HepG2 (cell line): ENCODE data around the gene CCDC158. TPM values are rescaled to one million over a fixed set of nuclear protein-coding genes. Genes with fewer than 3 reads are reported as not detected.

Experiments used
- EP300 ChIP-seq, 3 experiments: sonication (generic) in 1 of 3; formaldehyde crosslinking in 1 of 3; IDR thresholded peaks; 2 replicates each; pipeline versions ENCODE4 v1.5.1 to v1.6.1; 2011 to 2020; ENCODE audit warnings: low read depth in 2 of 3, low read length in 2 of 3, borderline replicate concordance in 1 of 3, improper control_type of control experiment in 1 of 3, mild to moderate bottlenecking in 1 of 3, missing genetic modification reagents in 1 of 3, moderate library complexity in 1 of 3
- FOSL1 ChIP-seq: sonication (generic); formaldehyde crosslinking; IDR thresholded peaks from 2 replicates; pipeline ENCODE4 v1.9.0; 2021; ENCODE audit warnings: missing genetic modification reagents, borderline replicate concordance
- HDAC2 ChIP-seq: sonication (generic); formaldehyde crosslinking; IDR thresholded peaks from 2 replicates; pipeline ENCODE4 v1.4.0; 2020; ENCODE audit warnings: missing genetic modification reagents
- IRX3 ChIP-seq: sonication (generic); formaldehyde crosslinking; IDR thresholded peaks from 2 replicates; pipeline ENCODE4 v1.8.1; 2023; ENCODE audit warnings: mild to moderate bottlenecking, low read depth, missing genetic modification reagents, borderline replicate concordance
- PHB2 ChIP-seq: fragments of 450-650 bp; IDR thresholded peaks from 2 replicates; pipeline ENCODE4 v1.6.1; 2018; ENCODE audit not compliant: partially characterized antibody
- SALL1 ChIP-seq: sonication (generic); formaldehyde crosslinking; IDR thresholded peaks from 2 replicates; pipeline ENCODE4 v1.8.0; 2022; ENCODE audit warnings: mild to moderate bottlenecking, missing genetic modification reagents
- SETDB1 ChIP-seq: sonication (generic); formaldehyde crosslinking; IDR thresholded peaks from 2 replicates; pipeline ENCODE4 v1.5.1; 2020; ENCODE audit warnings: missing genetic modification reagents, mild to moderate bottlenecking, borderline replicate concordance
- SMC3 ChIP-seq: IDR thresholded peaks from 2 replicates; pipeline ENCODE4 v1.6.1; 2011; ENCODE audit warnings: low read length, improper control_type of control experiment
- TAF15 ChIP-seq: fragments of 200-400 bp; formaldehyde crosslinking; IDR thresholded peaks from one replicate; pipeline ENCODE4 v1.6.1; 2018; ENCODE audit warnings: mild to moderate bottlenecking, low read depth, low read length; ENCODE audit not compliant: poor library complexity, severe bottlenecking
- U2AF1 ChIP-seq: fragments of 200-400 bp; formaldehyde crosslinking; optimal IDR thresholded peaks from 2 replicates; pipeline ENCODE3; 2017; ENCODE audit warnings: mild to moderate bottlenecking, low read depth, low read length
- ZFP62 ChIP-seq: sonication (generic); formaldehyde crosslinking; IDR thresholded peaks from 2 replicates; pipeline ENCODE4 v1.4.0; 2020; ENCODE audit warnings: missing genetic modification reagents
- ZFP82 ChIP-seq: sonication (generic); formaldehyde crosslinking; IDR thresholded peaks from 2 replicates; pipeline ENCODE4 v1.5.1; 2020; ENCODE audit warnings: mild to moderate bottlenecking, missing genetic modification reagents, borderline replicate concordance
- ZNF224 ChIP-seq: sonication (generic); formaldehyde crosslinking; IDR thresholded peaks from 2 replicates; pipeline ENCODE4 v1.5.0; 2020; ENCODE audit warnings: mild to moderate bottlenecking, missing genetic modification reagents
- ZNF33A ChIP-seq: sonication (generic); formaldehyde crosslinking; IDR thresholded peaks from 2 replicates; pipeline ENCODE4 v1.5.1; 2020; ENCODE audit warnings: missing genetic modification reagents, mild to moderate bottlenecking, moderate library complexity, borderline replicate concordance
- ZNF432 ChIP-seq: sonication (generic); formaldehyde crosslinking; IDR thresholded peaks from 2 replicates; pipeline ENCODE4 v1.5.0; 2020; ENCODE audit warnings: missing genetic modification reagents, mild to moderate bottlenecking, borderline replicate concordance
- ZNF660 ChIP-seq: sonication (generic); formaldehyde crosslinking; IDR thresholded peaks from 2 replicates; pipeline ENCODE4 v1.5.1; 2020; ENCODE audit warnings: mild to moderate bottlenecking, low read depth, missing genetic modification reagents, borderline replicate concordance
- ZNF674 ChIP-seq: sonication (generic); formaldehyde crosslinking; IDR thresholded peaks from 2 replicates; pipeline ENCODE4 v1.5.0; 2020; ENCODE audit warnings: low read depth, mild to moderate bottlenecking, missing genetic modification reagents
- ZNF772 ChIP-seq: sonication (generic); formaldehyde crosslinking; IDR thresholded peaks from 2 replicates; pipeline ENCODE4 v1.5.0; 2020; ENCODE audit warnings: mild to moderate bottlenecking, missing genetic modification reagents
- polyA plus RNA-seq, 8 experiments: library from polyadenylated mRNA; depleted of rRNA in 3 of 8; stranded (reverse) in 7 of 8; unstranded in 1 of 8; fragments of >200 nt; fragmentation: Illumina TruSeq in 4 of 8; extraction: Trizol in 4 of 8; gene quantifications; 2 replicates each; pipeline versions ENCODE4 v1.2.1 to v1.2.3, GENCODE V29; 2011 to 2016; ENCODE audit warnings: low read depth in 4 of 8, missing spikeins in 1 of 8, mixed read lengths in 1 of 8; ENCODE audit not compliant: insufficient read depth in 1 of 8
- total RNA-seq, 5 experiments: library from RNA; depleted of rRNA; stranded (reverse); fragments of >200 nt; fragmentation: Illumina TruSeq; extraction: Trizol; gene quantifications; 2 replicates each; pipeline ENCODE4 v1.2.3, GENCODE V29; 2016; ENCODE audit warnings: low read depth in 1 of 5
- TF ChIP-seq, protein P1 (sequence below): sonication (generic); formaldehyde crosslinking; IDR thresholded peaks from 2 replicates; pipeline ENCODE4 v1.8.1; 2023; ENCODE audit warnings: mild to moderate bottlenecking, missing genetic modification reagents, borderline replicate concordance
- TF ChIP-seq, protein P2 (sequence below): sonication (generic); formaldehyde crosslinking; IDR thresholded peaks from 2 replicates; pipeline ENCODE4 v1.4.0; 2020; ENCODE audit warnings: missing genetic modification reagents, borderline replicate concordance
- TF ChIP-seq, protein P3 (sequence below): sonication (generic); formaldehyde crosslinking; IDR thresholded peaks from 2 replicates; pipeline ENCODE4 v1.5.0; 2020; ENCODE audit warnings: missing genetic modification reagents
- TF ChIP-seq, protein P4 (sequence below): IDR thresholded peaks from 2 replicates; pipeline ENCODE4 v1.6.1; 2016; ENCODE audit warnings: low read depth, control low read depth
- TF ChIP-seq, protein P5 (sequence below): sonication (generic); formaldehyde crosslinking; IDR thresholded peaks from 2 replicates; pipeline ENCODE4 v1.4.0; 2020; ENCODE audit warnings: missing genetic modification reagents

Gene CCDC158
- total and polyA plus RNA-seq, 2 of the 13 experiments (the other 11 are each of a cell fraction or from before 2014, with no cell fraction given) = not detected

DNA sequence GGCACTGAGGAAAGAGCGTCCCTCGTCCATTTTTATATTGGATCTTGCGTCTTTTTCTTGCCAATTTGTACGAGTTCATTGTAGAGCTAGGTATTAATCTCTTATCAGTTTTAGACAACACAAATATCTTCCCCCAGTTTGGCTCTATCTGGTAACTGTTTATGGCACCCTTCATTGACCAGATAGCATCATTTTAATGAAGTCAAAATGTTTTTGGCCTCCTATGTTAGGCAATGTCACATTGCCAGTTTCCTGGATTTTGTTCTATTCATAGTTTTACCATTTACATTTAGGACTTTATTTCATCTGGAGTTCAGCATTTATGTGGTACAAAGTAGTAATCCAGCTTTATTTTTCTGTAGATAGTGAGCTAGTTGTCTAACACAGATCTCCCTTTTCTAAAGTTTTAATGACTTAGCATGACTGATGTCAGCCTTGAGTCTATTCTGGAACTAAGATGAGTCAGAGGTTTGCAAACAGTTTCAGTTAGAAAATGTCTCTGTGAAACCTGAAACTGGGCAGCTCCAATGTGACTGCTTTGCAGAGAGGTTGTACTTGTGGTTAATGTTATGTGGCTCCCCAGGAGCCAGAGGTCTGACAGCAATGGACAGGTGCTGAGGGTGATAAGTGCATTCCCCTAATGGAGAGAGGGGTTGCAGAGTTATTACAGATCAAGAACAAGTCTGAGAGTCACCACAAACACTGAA lies 119.7 kb downstream of the CCDC158 start (continued):
- TF ChIP-seq ZFP82 (CRISPR knock-in tag) (no peak), ZNF224 (no peak), ZNF33A (CRISPR knock-in tag) (no peak), EP300 (IDR thresholded peaks at IDR 0.05; ENCODE audit: low read depth in 2 of 2, low read length in 2 of 2) (peak in 1 of 2 experiments; percentile 66; a peak in 2 of 4 replicates), EP300 (CRISPR knock-in tag; IDR thresholded peaks at IDR 0.05; ENCODE audit: borderline replicate concordance) (no peak), ZNF674 (CRISPR knock-in tag) (no peak), SMC3 (no peak), IRX3 (CRISPR knock-in tag) (no peak), ZNF660 (CRISPR knock-in tag) (no peak), ZFP62 (no peak), PHB2 (no peak), TAF15 (no peak), SALL1 (CRISPR knock-in tag) (peak; percentile 27; the same call in 1 of the 2 replicates), SETDB1 (CRISPR knock-in tag) (no peak), ZNF432 (CRISPR knock-in tag) (no peak), U2AF1 (no peak), FOSL1 (peak; percentile 79; the same call in 1 of the 2 replicates), ZNF772 (CRISPR knock-in tag) (no peak), HDAC2 (CRISPR knock-in tag) (0 out of 2 replicates have a peak, but pooled peaks have one; percentile 21)
- TF ChIP-seq, protein P1, sequence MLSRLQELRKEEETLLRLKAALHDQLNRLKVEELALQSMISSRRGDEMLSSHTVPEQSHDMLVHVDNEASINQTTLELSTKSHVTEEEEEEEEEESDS (CRISPR knock-in tag) = no peak
- TF ChIP-seq, protein P2, sequence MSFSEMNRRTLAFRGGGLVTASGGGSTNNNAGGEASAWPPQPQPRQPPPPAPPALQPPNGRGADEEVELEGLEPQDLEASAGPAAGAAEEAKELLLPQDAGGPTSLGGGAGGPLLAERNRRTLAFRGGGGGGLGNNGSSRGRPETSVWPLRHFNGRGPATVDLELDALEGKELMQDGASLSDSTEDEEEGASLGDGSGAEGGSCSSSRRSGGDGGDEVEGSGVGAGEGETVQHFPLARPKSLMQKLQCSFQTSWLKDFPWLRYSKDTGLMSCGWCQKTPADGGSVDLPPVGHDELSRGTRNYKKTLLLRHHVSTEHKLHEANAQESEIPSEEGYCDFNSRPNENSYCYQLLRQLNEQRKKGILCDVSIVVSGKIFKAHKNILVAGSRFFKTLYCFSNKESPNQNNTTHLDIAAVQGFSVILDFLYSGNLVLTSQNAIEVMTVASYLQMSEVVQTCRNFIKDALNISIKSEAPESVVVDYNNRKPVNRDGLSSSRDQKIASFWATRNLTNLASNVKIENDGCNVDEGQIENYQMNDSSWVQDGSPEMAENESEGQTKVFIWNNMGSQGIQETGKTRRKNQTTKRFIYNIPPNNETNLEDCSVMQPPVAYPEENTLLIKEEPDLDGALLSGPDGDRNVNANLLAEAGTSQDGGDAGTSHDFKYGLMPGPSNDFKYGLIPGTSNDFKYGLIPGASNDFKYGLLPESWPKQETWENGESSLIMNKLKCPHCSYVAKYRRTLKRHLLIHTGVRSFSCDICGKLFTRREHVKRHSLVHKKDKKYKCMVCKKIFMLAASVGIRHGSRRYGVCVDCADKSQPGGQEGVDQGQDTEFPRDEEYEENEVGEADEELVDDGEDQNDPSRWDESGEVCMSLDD (CRISPR knock-in tag) = no peak
- TF ChIP-seq, protein P3, sequence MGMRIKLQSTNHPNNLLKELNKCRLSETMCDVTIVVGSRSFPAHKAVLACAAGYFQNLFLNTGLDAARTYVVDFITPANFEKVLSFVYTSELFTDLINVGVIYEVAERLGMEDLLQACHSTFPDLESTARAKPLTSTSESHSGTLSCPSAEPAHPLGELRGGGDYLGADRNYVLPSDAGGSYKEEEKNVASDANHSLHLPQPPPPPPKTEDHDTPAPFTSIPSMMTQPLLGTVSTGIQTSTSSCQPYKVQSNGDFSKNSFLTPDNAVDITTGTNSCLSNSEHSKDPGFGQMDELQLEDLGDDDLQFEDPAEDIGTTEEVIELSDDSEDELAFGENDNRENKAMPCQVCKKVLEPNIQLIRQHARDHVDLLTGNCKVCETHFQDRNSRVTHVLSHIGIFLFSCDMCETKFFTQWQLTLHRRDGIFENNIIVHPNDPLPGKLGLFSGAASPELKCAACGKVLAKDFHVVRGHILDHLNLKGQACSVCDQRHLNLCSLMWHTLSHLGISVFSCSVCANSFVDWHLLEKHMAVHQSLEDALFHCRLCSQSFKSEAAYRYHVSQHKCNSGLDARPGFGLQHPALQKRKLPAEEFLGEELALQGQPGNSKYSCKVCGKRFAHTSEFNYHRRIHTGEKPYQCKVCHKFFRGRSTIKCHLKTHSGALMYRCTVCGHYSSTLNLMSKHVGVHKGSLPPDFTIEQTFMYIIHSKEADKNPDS (CRISPR knock-in tag) = no peak
- TF ChIP-seq, protein P4, sequence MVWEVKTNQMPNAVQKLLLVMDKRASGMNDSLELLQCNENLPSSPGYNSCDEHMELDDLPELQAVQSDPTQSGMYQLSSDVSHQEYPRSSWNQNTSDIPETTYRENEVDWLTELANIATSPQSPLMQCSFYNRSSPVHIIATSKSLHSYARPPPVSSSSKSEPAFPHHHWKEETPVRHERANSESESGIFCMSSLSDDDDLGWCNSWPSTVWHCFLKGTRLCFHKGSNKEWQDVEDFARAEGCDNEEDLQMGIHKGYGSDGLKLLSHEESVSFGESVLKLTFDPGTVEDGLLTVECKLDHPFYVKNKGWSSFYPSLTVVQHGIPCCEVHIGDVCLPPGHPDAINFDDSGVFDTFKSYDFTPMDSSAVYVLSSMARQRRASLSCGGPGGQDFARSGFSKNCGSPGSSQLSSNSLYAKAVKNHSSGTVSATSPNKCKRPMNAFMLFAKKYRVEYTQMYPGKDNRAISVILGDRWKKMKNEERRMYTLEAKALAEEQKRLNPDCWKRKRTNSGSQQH = no peak
- TF ChIP-seq, protein P5, sequence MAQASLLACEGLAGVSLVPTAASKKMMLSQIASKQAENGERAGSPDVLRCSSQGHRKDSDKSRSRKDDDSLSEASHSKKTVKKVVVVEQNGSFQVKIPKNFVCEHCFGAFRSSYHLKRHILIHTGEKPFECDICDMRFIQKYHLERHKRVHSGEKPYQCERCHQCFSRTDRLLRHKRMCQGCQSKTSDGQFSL = no peak
